T-helper 17 cell (primary cell): ENCODE measurements around the gene FRMPD4. TPM values are rescaled to one million over a fixed set of nuclear protein-coding genes. Genes with fewer than 3 reads are reported as not detected.

Source experiments
- ATAC-seq: fragments of 150-1000 bp; cut with Tn5 transposase; 2 replicates; pipeline ENCODE4 v1.10.0; 2021; ENCODE audit warnings: mild to moderate bottlenecking, moderate library complexity
- DNase-seq, 3 donors: peaks; one replicate each; pipeline versions ENCODE4 v3.0.0 to v3.0.0-alpha.2; 2020 to 2021
- H3K9me3 ChIP-seq: one replicate; pipeline ENCODE4 v1.7.0; 2013; ENCODE audit warnings: low read length, mild to moderate bottlenecking; ENCODE audit not compliant: control insufficient read depth, poor library complexity, severe bottlenecking
- H3K27ac Mint-ChIP-seq: one replicate; pipeline ENCODE4 v1.8.0; 2022; ENCODE audit warnings: mild to moderate bottlenecking, moderate library complexity, mixed read lengths
- H3K27me3 Mint-ChIP-seq: one replicate; pipeline ENCODE4 v1.8.0; 2022; ENCODE audit warnings: mixed read lengths
- H3K36me3 Mint-ChIP-seq: one replicate; pipeline ENCODE4 v1.8.0; 2022; ENCODE audit warnings: low read depth, mixed read lengths
- H3K4me1 Mint-ChIP-seq: one replicate; pipeline ENCODE4 v1.8.0; 2022; ENCODE audit warnings: mild to moderate bottlenecking, mixed read lengths
- H3K4me3 Mint-ChIP-seq: one replicate; pipeline ENCODE4 v1.8.0; 2022; ENCODE audit warnings: mild to moderate bottlenecking, moderate library complexity, mixed read lengths
- total RNA-seq, 4 donors: library from RNA in 2 of 4; stranded (reverse) in 2 of 4; gene quantifications; one replicate each; pipeline ENCODE4 v1.2.3 and lab custom pipeline; 2022 to 2026

The FRMPD4 gene
- total RNA-seq, 2 donors from 2014 or later = not detected

- no peaks in the 10 kb centered on the region for H3K36me3 Mint-ChIP-seq
- DNase-seq = no peak
- H3K27me3 Mint-ChIP-seq = no peaks in the 10 kb centered on the region
- no peaks in the 10 kb centered on the region for H3K9me3 ChIP-seq
- no peak overlapping the region for H3K27ac Mint-ChIP-seq
- no peak overlapping the region for H3K4me3 Mint-ChIP-seq
- no peak for ATAC-seq
- no peaks in the 10 kb centered on the region for H3K4me1 Mint-ChIP-seq
Observed at GRCh38 chrX:12370497-12370986, 232.3 kb downstream of the FRMPD4 start.

GRCh38 chrX:12372111-12372510 is 233.8 kb downstream of the FRMPD4 start:
- Mint-ChIP-seq H3K36me3 (no peaks in the 10 kb centered on the region), H3K27ac (no peak overlapping the region), H3K4me1 (no peaks in the 10 kb centered on the region), H3K27me3 (no peaks in the 10 kb centered on the region), H3K4me3 (no peak overlapping the region)
- no peaks in the 10 kb centered on the region for H3K9me3 ChIP-seq
- DNase-seq = no peak
- no peak for ATAC-seq

- Mint-ChIP-seq H3K27me3 (peaks cover 5% of the 10 kb centered on the region), H3K27ac (no peak overlapping the region), H3K4me3 (no peak overlapping the region), H3K4me1 (no peaks in the 10 kb centered on the region), H3K36me3 (no peaks in the 10 kb centered on the region)
- ATAC-seq (no peak), DNase-seq (no peak)
- no peaks in the 10 kb centered on the region for H3K9me3 ChIP-seq
Observed at GRCh38 chrX:12374286-12374685, 236.0 kb downstream of the FRMPD4 start.

GRCh38 chrX:12378253-12378652 is 240.0 kb downstream of the FRMPD4 start:
- no peak for DNase-seq
- no peak overlapping the region for H3K4me3 Mint-ChIP-seq
- no peaks in the 10 kb centered on the region for H3K36me3 Mint-ChIP-seq
- no peak overlapping the region for H3K27ac Mint-ChIP-seq
- H3K9me3 ChIP-seq = no peaks in the 10 kb centered on the region
- H3K4me1 Mint-ChIP-seq = no peaks in the 10 kb centered on the region
- peaks cover 5% of the 10 kb centered on the region for H3K27me3 Mint-ChIP-seq
- no peak for ATAC-seq

GRCh38 chrX:12378706-12379105 is 240.4 kb downstream of the FRMPD4 start:
- no peak for DNase-seq
- Mint-ChIP-seq H3K36me3 (no peaks in the 10 kb centered on the region), H3K27ac (no peak overlapping the region), H3K4me1 (no peaks in the 10 kb centered on the region), H3K4me3 (no peak overlapping the region), H3K27me3 (peaks cover 5% of the 10 kb centered on the region)
- ATAC-seq = no peak
- no peaks in the 10 kb centered on the region for H3K9me3 ChIP-seq

GRCh38 chrX:12379671-12380070 is 241.4 kb downstream of the FRMPD4 start:
- H3K9me3 ChIP-seq = no peaks in the 10 kb centered on the region
- ATAC-seq = no peak
- no peaks in the 10 kb centered on the region for H3K4me1 Mint-ChIP-seq
- H3K4me3 Mint-ChIP-seq = no peak overlapping the region
- no peak overlapping the region for H3K27ac Mint-ChIP-seq
- peaks cover 5% of the 10 kb centered on the region for H3K27me3 Mint-ChIP-seq
- no peak for DNase-seq
- no peaks in the 10 kb centered on the region for H3K36me3 Mint-ChIP-seq

GRCh38 chrX:12383196-12383595 is 244.9 kb downstream of the FRMPD4 start:
- H3K9me3 ChIP-seq = no peaks in the 10 kb centered on the region
- DNase-seq (no peak), ATAC-seq (no peak)
- H3K27ac Mint-ChIP-seq = no peak overlapping the region
- H3K4me3 Mint-ChIP-seq = no peak overlapping the region
- no peaks in the 10 kb centered on the region for H3K4me1 Mint-ChIP-seq
- H3K36me3 Mint-ChIP-seq = no peaks in the 10 kb centered on the region
- H3K27me3 Mint-ChIP-seq = peaks cover 2% of the 10 kb centered on the region

GRCh38 chrX:12390301-12390700 is 252.0 kb downstream of the FRMPD4 start:
- Mint-ChIP-seq H3K4me1 (no peaks in the 10 kb centered on the region), H3K4me3 (no peak overlapping the region), H3K27me3 (no peaks in the 10 kb centered on the region), H3K27ac (no peak overlapping the region), H3K36me3 (no peaks in the 10 kb centered on the region)
- DNase-seq = no peak
- H3K9me3 ChIP-seq = no peaks in the 10 kb centered on the region
- ATAC-seq = no peak

- no peaks in the 10 kb centered on the region for H3K9me3 ChIP-seq
- no peak for DNase-seq
- no peak overlapping the region for H3K27ac Mint-ChIP-seq
- no peak for ATAC-seq
- no peak overlapping the region for H3K4me3 Mint-ChIP-seq
- no peaks in the 10 kb centered on the region for H3K27me3 Mint-ChIP-seq
- no peaks in the 10 kb centered on the region for H3K36me3 Mint-ChIP-seq
- H3K4me1 Mint-ChIP-seq = no peaks in the 10 kb centered on the region
Observed at GRCh38 chrX:12396584-12396983, 258.3 kb downstream of the FRMPD4 start.

- H3K4me3 Mint-ChIP-seq = no peak overlapping the region
- H3K36me3 Mint-ChIP-seq = no peaks in the 10 kb centered on the region
- H3K27ac Mint-ChIP-seq = no peak overlapping the region
- no peaks in the 10 kb centered on the region for H3K9me3 ChIP-seq
- H3K4me1 Mint-ChIP-seq = no peaks in the 10 kb centered on the region
- H3K27me3 Mint-ChIP-seq = no peaks in the 10 kb centered on the region
- ATAC-seq (no peak), DNase-seq (no peak)
Observed at GRCh38 chrX:12400218-12400617, 261.9 kb downstream of the FRMPD4 start.

GRCh38 chrX:12401252-12401651 is 263.0 kb downstream of the FRMPD4 start:
- no peak for ATAC-seq
- Mint-ChIP-seq H3K27me3 (no peaks in the 10 kb centered on the region), H3K4me1 (no peaks in the 10 kb centered on the region), H3K4me3 (no peak overlapping the region), H3K27ac (no peak overlapping the region), H3K36me3 (no peaks in the 10 kb centered on the region)
- no peaks in the 10 kb centered on the region for H3K9me3 ChIP-seq
- no peak for DNase-seq

GRCh38 chrX:12403474-12404082 is 265.3 kb downstream of the FRMPD4 start:
- ATAC-seq (no peak), DNase-seq (no peak)
- Mint-ChIP-seq H3K36me3 (no peaks in the 10 kb centered on the region), H3K27ac (no peak overlapping the region), H3K27me3 (no peaks in the 10 kb centered on the region), H3K4me3 (no peak overlapping the region), H3K4me1 (no peaks in the 10 kb centered on the region)
- no peaks in the 10 kb centered on the region for H3K9me3 ChIP-seq

- Mint-ChIP-seq H3K4me1 (no peaks in the 10 kb centered on the region), H3K27ac (no peak overlapping the region), H3K4me3 (no peak overlapping the region), H3K27me3 (no peaks in the 10 kb centered on the region), H3K36me3 (no peaks in the 10 kb centered on the region)
- no peak for DNase-seq
- ATAC-seq = no peak
- H3K9me3 ChIP-seq = no peaks in the 10 kb centered on the region
Observed at GRCh38 chrX:12405306-12405705, 267.0 kb downstream of the FRMPD4 start.

- no peak for DNase-seq
- Mint-ChIP-seq H3K27ac (no peak overlapping the region), H3K27me3 (no peaks in the 10 kb centered on the region), H3K36me3 (no peaks in the 10 kb centered on the region), H3K4me3 (no peak overlapping the region), H3K4me1 (no peaks in the 10 kb centered on the region)
- no peak for ATAC-seq
- H3K9me3 ChIP-seq = no peaks in the 10 kb centered on the region
Observed at GRCh38 chrX:12410523-12410922, 272.2 kb downstream of the FRMPD4 start.
